Uterus (tissue), 4 donors: ENCODE results near the gene KCNAB1. TPM values are rescaled to one million over a fixed set of nuclear protein-coding genes. Genes with fewer than 3 reads are reported as not detected.
A peak's percentile ranks its signal among the peaks of the same experiment; 100 is the strongest.

ENCODE experiments used
- DNase-seq, 2 donors: peaks; one replicate each; pipeline ENCODE4 v3.0.0-alpha.2; 2019 to 2020
- H3K27ac ChIP-seq, 2 donors: fragments of 200-600 bp; sonication (generic); 1 replicate in 1 of 2; 2 replicates in 1 of 2; pipeline ENCODE4 v1.5.1; 2016 to 2018
- H3K27me3 ChIP-seq, 2 donors: fragments of 200-600 bp; sonication (generic); one replicate each; pipeline ENCODE4 v1.5.1; 2018 to 2019; ENCODE audit warnings: control low read depth in 1 of 2
- H3K36me3 ChIP-seq, 2 donors: fragments of 200-600 bp; sonication (generic); one replicate each; pipeline ENCODE4 v1.5.1; 2019; ENCODE audit warnings: control low read depth in 1 of 2
- H3K4me1 ChIP-seq, 2 donors: fragments of 200-600 bp; sonication (generic); one replicate each; pipeline ENCODE4 v1.5.1; 2018 to 2019; ENCODE audit warnings: control low read depth in 1 of 2
- H3K4me3 ChIP-seq, 2 donors: fragments of 200-600 bp; sonication (generic); 1 replicate in 1 of 2; 2 replicates in 1 of 2; pipeline ENCODE4 v1.5.1; 2018 to 2019; ENCODE audit warnings: mild to moderate bottlenecking in 1 of 2
- H3K9me3 ChIP-seq, 2 donors: fragments of 200-600 bp; sonication (generic); one replicate each; pipeline ENCODE4 v1.5.1; 2019; ENCODE audit warnings: control low read depth in 1 of 2
- CTCF ChIP-seq, 4 experiments: fragments of 200-600 bp in 2 of 4; fragments of 450-650 bp in 2 of 4; sonication (generic) in 2 of 4; IDR thresholded peaks; one replicate each; pipeline ENCODE4 v1.5.1; 2016 to 2019; ENCODE audit warnings: antibody characterized with exemption in 4 of 4, mild to moderate bottlenecking in 2 of 4, moderate library complexity in 1 of 4
- POLR2A ChIP-seq, 2 donors: fragments of 450-650 bp; IDR thresholded peaks; one replicate each; pipeline ENCODE4 v1.6.1; 2016; ENCODE audit warnings: antibody characterized with exemption in 2 of 2, mild to moderate bottlenecking in 1 of 2, moderate library complexity in 1 of 2
- intact Hi-C: fragments of 100-400 bp; cut with DNase I; formaldehyde crosslinking; loops from one replicate; pipeline ENCODE4 v1.15.1; 2023; ENCODE audit warnings: low total_unique reads
- total RNA-seq, 4 donors: library from RNA; depleted of rRNA in 3 of 4; stranded (reverse); fragments of >200 nt in 3 of 4; gene quantifications; one replicate each; pipeline versions ENCODE4 v1.1.0 to v1.2.4, GENCODE V29; 2014 to 2023
- donor health status: DM: yes; HTN: yes; CAD: no.

The KCNAB1 gene
- total RNA-seq, 4 donors from 2014 or later, result 1.3 to 12.8 (median 6.8) TPM

- Histone ChIP-seq H3K4me3 (no peak overlapping the region), H3K27ac (no peak overlapping the region), H3K27me3 (no peaks in the 10 kb centered on the region), H3K9me3 (no peaks in the 10 kb centered on the region), H3K36me3 (no peaks in the 10 kb centered on the region), H3K4me1 (no peaks in the 10 kb centered on the region)
- DNase-seq, result no peak
- intact Hi-C loops, result no loop called here
- TF ChIP-seq POLR2A (IDR thresholded peaks at IDR 0.05), result no peak
- TF ChIP-seq CTCF (IDR thresholded peaks at IDR 0.05), result no peak
Observed at GRCh38 chr3:156434921-156435320, 314.5 kb downstream of the KCNAB1 start.

- Histone ChIP-seq H3K4me3 (no peak overlapping the region), H3K27me3 (no peaks in the 10 kb centered on the region), H3K36me3 (no peaks in the 10 kb centered on the region), H3K9me3 (no peaks in the 10 kb centered on the region), H3K4me1 (no peaks in the 10 kb centered on the region), H3K27ac (no peak overlapping the region)
- no peak for DNase-seq
- intact Hi-C loops, result no loop called here
- TF ChIP-seq POLR2A (IDR thresholded peaks at IDR 0.05), result no peak
Observed at GRCh38 chr3:156443079-156443478, 322.7 kb downstream of the KCNAB1 start.

GRCh38 chr3:156445117-156446090, 325.0 kb downstream of the KCNAB1 start:
- no peaks in the 10 kb centered on the region for H3K4me1 ChIP-seq
- no peak for TF ChIP-seq POLR2A (IDR thresholded peaks at IDR 0.05)
- no peak for TF ChIP-seq CTCF (IDR thresholded peaks at IDR 0.05)
- no peak overlapping the region for H3K27ac ChIP-seq
- intact Hi-C loops, result no loop called here
- no peaks in the 10 kb centered on the region for H3K27me3 ChIP-seq
- no peak for DNase-seq
- no peaks in the 10 kb centered on the region for H3K9me3 ChIP-seq
- no peak overlapping the region for H3K4me3 ChIP-seq
- no peaks in the 10 kb centered on the region for H3K36me3 ChIP-seq

- H3K9me3 ChIP-seq, result no peaks in the 10 kb centered on the region
- H3K27me3 ChIP-seq, result no peaks in the 10 kb centered on the region
- H3K36me3 ChIP-seq, result no peaks in the 10 kb centered on the region
- no peak overlapping the region for H3K27ac ChIP-seq
- H3K4me3 ChIP-seq, result no peak overlapping the region
- intact Hi-C loops, result no loop called here
- no peak for TF ChIP-seq CTCF (IDR thresholded peaks at IDR 0.05)
- TF ChIP-seq POLR2A (IDR thresholded peaks at IDR 0.05), result no peak
- DNase-seq, result no peak
- no peaks in the 10 kb centered on the region for H3K4me1 ChIP-seq
Observed at GRCh38 chr3:156448300-156448699, 327.9 kb downstream of the KCNAB1 start.

- Histone ChIP-seq H3K27me3 (no peaks in the 10 kb centered on the region), H3K27ac (no peak overlapping the region), H3K36me3 (no peaks in the 10 kb centered on the region), H3K4me3 (no peak overlapping the region), H3K4me1 (no peaks in the 10 kb centered on the region), H3K9me3 (no peaks in the 10 kb centered on the region)
- peak in 2 of 4 experiments; percentile 27 to 29 for TF ChIP-seq CTCF (IDR thresholded peaks at IDR 0.05)
- TF ChIP-seq POLR2A (IDR thresholded peaks at IDR 0.05), result no peak
- intact Hi-C loops, result no loop called here
- no peak for DNase-seq
Observed at GRCh38 chr3:156449710-156450574, 329.6 kb downstream of the KCNAB1 start.
